H1 (cell line): ENCODE measurements around the gene GARNL3. TPM values are rescaled to one million over a fixed set of nuclear protein-coding genes. Genes with fewer than 3 reads are reported as not detected.

Experiments
- CTCF ChIA-PET: fragments of 300-600 bp; sonication (Branson Sonifier 250); formaldehyde crosslinking; loops from one replicate; lab custom pipeline; 2021; ENCODE audit not compliant: partially characterized antibody; lab: Charles Lee
- POLR2A ChIA-PET: fragments of 300-600 bp; sonication (Branson Sonifier 250); formaldehyde crosslinking; loops from one replicate; lab custom pipeline; 2021; ENCODE audit warnings: inconsistent platforms; ENCODE audit not compliant: partially characterized antibody; lab: Charles Lee
- DNase-seq, 2 experiments: peaks; one replicate each; pipeline versions ENCODE4 v3.0.0 to v3.0.0-alpha.2; 2010 to 2022; ENCODE audit warnings: low spot score in 2 of 2, low read depth in 1 of 2, mixed read lengths in 1 of 2
- FAIRE-seq: peaks from 2 replicates; lab custom pipeline; 2011; peaks lifted over from hg19 to GRCh38; lab: Jason Lieb, UNC
- H2AFZ ChIP-seq: 2 replicates; pipeline ENCODE4 v1.8.1; 2012; ENCODE audit warnings: low read length, inconsistent platforms
- H2AK5ac ChIP-seq: 2 replicates; pipeline ENCODE4 v1.6.1; 2013; ENCODE audit warnings: low read depth, low read length
- H2BK120ac ChIP-seq: replicated peaks from 2 replicates; pipeline ENCODE3; 2013; ENCODE audit warnings: low read depth, low read length, inconsistent platforms
- H2BK12ac ChIP-seq: 2 replicates; pipeline ENCODE4 v1.6.1; 2013; ENCODE audit warnings: low read depth, low read length
- H2BK15ac ChIP-seq: 2 replicates; pipeline ENCODE4 v1.6.1; 2013; ENCODE audit warnings: low read length
- H2BK20ac ChIP-seq: 2 replicates; pipeline ENCODE4 v1.6.1; 2013; ENCODE audit warnings: low read length
- H2BK5ac ChIP-seq: 2 replicates; pipeline ENCODE4 v1.6.1; 2013; ENCODE audit warnings: low read depth, low read length
- H3K14ac ChIP-seq: 2 replicates; pipeline ENCODE4 v1.6.1; 2013; ENCODE audit warnings: inconsistent platforms; ENCODE audit not compliant: insufficient read length
- H3K18ac ChIP-seq: 2 replicates; pipeline ENCODE4 v1.6.1; 2013; ENCODE audit warnings: low read length; ENCODE audit errors: extremely low read depth
- H3K23ac ChIP-seq: 2 replicates; pipeline ENCODE4 v1.6.1; 2013; ENCODE audit warnings: inconsistent platforms; ENCODE audit not compliant: insufficient read length
- H3K23me2 ChIP-seq: 2 replicates; pipeline ENCODE4 v1.6.1; 2013; ENCODE audit warnings: low read depth, low read length
- H3K27ac ChIP-seq: 2 replicates; pipeline ENCODE4 v1.6.1; 2011; ENCODE audit warnings: low read depth, low read length, inconsistent platforms
- H3K27me3 ChIP-seq, 4 experiments: replicated peaks in 1 of 4; 1 replicate in 1 of 4; 2 replicates in 3 of 4; pipeline versions ENCODE4 v1.6.1 to v1.8.1; 2011 to 2013; ENCODE audit warnings: low read length in 3 of 4, mild to moderate bottlenecking in 3 of 4, inconsistent platforms in 2 of 4, mixed read lengths in 2 of 4, moderate library complexity in 1 of 4; ENCODE audit not compliant: control insufficient read depth in 3 of 4, insufficient read depth in 3 of 4; ENCODE audit errors: extremely low read depth in 1 of 4
- H3K36me3 ChIP-seq, 4 experiments: 2 replicates each; pipeline versions ENCODE4 v1.6.1 to v1.8.1; 2011 to 2013; ENCODE audit warnings: mild to moderate bottlenecking in 4 of 4, low read length in 3 of 4, moderate library complexity in 2 of 4, control low read depth in 1 of 4, inconsistent platforms in 1 of 4; ENCODE audit not compliant: insufficient read depth in 4 of 4, control insufficient read depth in 2 of 4
- H3K4ac ChIP-seq: replicated peaks from 2 replicates; pipeline ENCODE3; 2013; ENCODE audit warnings: low read length, low read depth, mixed read lengths, inconsistent platforms; ENCODE audit not compliant: insufficient read length
- H3K4me1 ChIP-seq, 4 experiments: replicated peaks in 1 of 4; 1 replicate in 1 of 4; 2 replicates in 3 of 4; pipeline versions ENCODE4 v1.6.1 to v1.8.1; 2011 to 2013; ENCODE audit warnings: low read length in 3 of 4, inconsistent platforms in 2 of 4, mixed read lengths in 1 of 4; ENCODE audit not compliant: insufficient read depth in 4 of 4, control insufficient read depth in 3 of 4
- H3K4me2 ChIP-seq, 2 experiments: 2 replicates each; pipeline versions ENCODE4 v1.6.1 to v1.8.1; 2011 to 2013; ENCODE audit warnings: low read depth in 2 of 2, low read length in 2 of 2, control low read depth in 1 of 2, inconsistent platforms in 1 of 2, mild to moderate bottlenecking in 1 of 2; ENCODE audit not compliant: insufficient read depth in 1 of 2
- H3K4me3 ChIP-seq, 4 experiments: fragments of 200-600, 300-600 bp in 1 of 4; sonication (generic), shearing (Covaris generic), sonication (Bioruptor Twin) in 1 of 4; 2 replicates each; pipeline versions ENCODE4 v1.5.1 to v1.8.1; 2011 to 2016; ENCODE audit warnings: low read length in 4 of 4, low read depth in 3 of 4, control low read depth in 2 of 4, inconsistent platforms in 2 of 4, mild to moderate bottlenecking in 2 of 4, mixed read lengths in 1 of 4, moderate library complexity in 1 of 4; ENCODE audit not compliant: insufficient read depth in 2 of 4; ENCODE audit errors: extremely low read depth in 1 of 4
- H3K56ac ChIP-seq: replicated peaks from 2 replicates; pipeline ENCODE3; 2013; ENCODE audit warnings: low read depth, mild to moderate bottlenecking, mixed read lengths, low read length, inconsistent platforms; ENCODE audit not compliant: insufficient read length
- H3K79me1 ChIP-seq: 2 replicates; pipeline ENCODE4 v1.6.1; 2013; ENCODE audit warnings: low read depth, low read length, control low read depth
- H3K79me2 ChIP-seq, 2 experiments: 2 replicates each; pipeline versions ENCODE4 v1.6.1 to v1.8.1; 2012 to 2013; ENCODE audit warnings: low read length in 2 of 2, mild to moderate bottlenecking in 2 of 2, inconsistent platforms in 1 of 2; ENCODE audit not compliant: insufficient read depth in 2 of 2, control insufficient read depth in 1 of 2
- H3K9ac ChIP-seq, 4 experiments: replicated peaks in 1 of 4; 1 replicate in 1 of 4; 2 replicates in 3 of 4; pipeline versions ENCODE4 v1.6.1 to v1.8.1; 2011 to 2013; ENCODE audit warnings: low read depth in 3 of 4, low read length in 3 of 4, control low read depth in 2 of 4, mild to moderate bottlenecking in 2 of 4, moderate library complexity in 2 of 4, inconsistent platforms in 1 of 4; ENCODE audit errors: extremely low read depth in 1 of 4
- H3K9me3 ChIP-seq, 2 experiments: 2 replicates each; pipeline versions ENCODE4 v1.6.1 to v1.8.1; 2012 to 2013; ENCODE audit warnings: mild to moderate bottlenecking in 2 of 2, moderate library complexity in 2 of 2, control low read depth in 1 of 2, inconsistent platforms in 1 of 2, low read depth in 1 of 2, low read length in 1 of 2, mixed read lengths in 1 of 2; ENCODE audit not compliant: insufficient read depth in 2 of 2
- H4K20me1 ChIP-seq, 2 experiments: replicated peaks in 1 of 2; 2 replicates each; pipeline versions ENCODE3 to v1.8.1; 2011 to 2013; ENCODE audit warnings: inconsistent platforms in 2 of 2, low read length in 2 of 2, mild to moderate bottlenecking in 1 of 2; ENCODE audit not compliant: insufficient read depth in 2 of 2, control insufficient read depth in 1 of 2
- H4K5ac ChIP-seq: 2 replicates; pipeline ENCODE4 v1.6.1; 2013; ENCODE audit warnings: low read length, low read depth, mixed read lengths, inconsistent platforms; ENCODE audit not compliant: insufficient read length
- H4K8ac ChIP-seq: 2 replicates; pipeline ENCODE4 v1.8.0; 2013; ENCODE audit warnings: mild to moderate bottlenecking, moderate library complexity, low read length, inconsistent platforms; ENCODE audit not compliant: insufficient read depth; ENCODE audit errors: extremely low read depth
- H4K91ac ChIP-seq: replicated peaks from 2 replicates; pipeline ENCODE3; 2013; ENCODE audit warnings: low read length, mixed read lengths, inconsistent platforms; ENCODE audit not compliant: insufficient read length
- CEBPB ChIP-seq: IDR thresholded peaks from 2 replicates; pipeline ENCODE4 v1.6.1; 2012; ENCODE audit warnings: low read depth, low read length
- EZH2 ChIP-seq: fragments of 200-600 bp; sonication (generic); IDR thresholded peaks from 2 replicates; pipeline ENCODE4 v1.7.1; 2012; ENCODE audit warnings: low read depth, mild to moderate bottlenecking, moderate library complexity, low read length, inconsistent platforms; ENCODE audit not compliant: severe bottlenecking
- WGBS, 2 experiments: shearing (Covaris generic) in 1 of 2; methylation state at CpG; one replicate each; pipeline versions ENCODE4 v1.1.6 to v1.1.7; 2013 to 2015; ENCODE audit warnings: low lambda C conversion rate in 2 of 2, mixed read lengths in 2 of 2, inconsistent platforms in 1 of 2, low coverage in 1 of 2, missing lambda C conversion rate in 1 of 2; ENCODE audit not compliant: insufficient replicate concordance in 2 of 2, insufficient coverage in 1 of 2, insufficient read length in 1 of 2; ENCODE audit errors: extremely low coverage in 1 of 2, missing lambda C conversion rate in 1 of 2; 5-methylcytosine and 5-hydroxymethylcytosine counted together
- polyA plus RNA-seq, 7 experiments: library from polyadenylated mRNA; depleted of rRNA in 3 of 7; stranded (reverse) in 5 of 7; unstranded in 2 of 7; fragments of >200 nt in 5 of 7; fragments of 200-250 nt in 2 of 7; gene quantifications; 1 replicate in 5 of 7; 2 replicates in 1 of 7; 4 replicates in 1 of 7; pipeline versions ENCODE4 v1.2.1 to v1.2.3, GENCODE V29; 2011 to 2013; ENCODE audit warnings: missing spikeins in 2 of 7, mixed read lengths in 2 of 7
- total RNA-seq: library from RNA; stranded (reverse); fragmentation: NEBNext Ultra II Directional; extraction: Animal tissue kit (Norgen Biotek cat#: 25700); gene quantifications from 2 replicates; pipeline ENCODE4 v1.2.1, GENCODE V29; 2021

Gene GARNL3
- total and polyA plus RNA-seq, 2 of the 8 experiments (the other 6 are each of a cell fraction or from before 2014, with no cell fraction given), result 6.5 to 18.3 TPM

DNA sequence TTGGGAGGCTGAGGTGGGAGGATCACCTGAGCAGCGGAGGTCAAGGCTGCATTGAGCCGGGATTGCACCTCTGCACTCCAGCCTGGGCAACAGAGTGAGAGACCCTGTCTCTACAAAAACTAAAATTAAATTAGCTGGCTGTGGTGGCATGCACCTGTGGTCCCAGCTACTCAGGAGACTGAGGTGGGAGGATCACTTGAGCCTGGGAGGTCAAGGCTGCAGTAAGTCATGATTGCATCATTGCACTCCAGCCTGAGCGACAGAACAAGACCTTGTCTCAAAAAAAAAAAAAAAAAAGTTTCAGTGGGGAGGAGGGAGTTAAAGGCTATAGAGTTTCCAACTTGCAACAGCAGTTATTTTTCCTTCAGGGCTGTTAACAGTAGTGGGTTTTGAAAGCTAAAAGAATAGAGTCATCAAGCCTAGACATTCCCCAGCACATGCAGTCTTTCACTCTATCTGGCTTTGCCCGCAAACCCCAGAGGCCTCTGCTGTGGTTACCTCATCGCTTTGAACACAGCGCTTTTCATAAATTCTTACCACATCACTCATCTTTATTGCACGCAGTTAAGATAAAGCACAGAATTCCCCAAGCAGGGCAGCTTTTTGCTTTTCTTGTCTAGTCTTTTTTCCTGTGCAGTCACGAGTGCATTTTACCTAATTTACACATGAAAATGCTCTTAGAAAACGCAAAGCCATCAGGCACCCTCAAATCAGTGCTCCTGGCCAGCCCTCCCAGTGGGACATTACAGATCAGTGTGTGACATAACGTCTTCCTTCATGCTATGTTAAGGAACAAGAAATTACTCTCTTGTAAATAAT is 123.7 kb downstream of the GARNL3 start:
- TF ChIP-seq CEBPB (peak; percentile 19; the same call in 1 of the 2 replicates), EZH2 (no peak)
- Histone ChIP-seq H4K5ac (no peak overlapping the region), H3K18ac (no peak overlapping the region), H3K4ac (no peak overlapping the region), H3K36me3 (no peaks in the 10 kb centered on the region), H2BK120ac (no peak overlapping the region), H2AFZ (no peak overlapping the region), H3K4me1 (peaks cover 0 to 2% (median 0%) of the 10 kb centered on the region in 4 experiments; a peak in 1 of 7 replicates), H3K9ac (no peak overlapping the region), H2BK12ac (no peak overlapping the region), H3K23me2 (no peaks in the 10 kb centered on the region), H4K8ac (no peak overlapping the region), H3K23ac (no peak overlapping the region), H3K27me3 (no peaks in the 10 kb centered on the region; a peak in 1 of 7 replicates), H2BK20ac (no peak overlapping the region), H2BK15ac (no peak overlapping the region), H2AK5ac (no peak overlapping the region), H2BK5ac (no peak overlapping the region), H3K4me2 (no peak overlapping the region), H3K79me2 (no peaks in the 10 kb centered on the region), H3K14ac (no peak overlapping the region), H4K91ac (no peak overlapping the region), H3K56ac (no peak overlapping the region), H3K9me3 (no peaks in the 10 kb centered on the region), H3K27ac (no peak overlapping the region), H3K4me3 (no peak overlapping the region), H3K79me1 (no peaks in the 10 kb centered on the region), H4K20me1 (no peaks in the 10 kb centered on the region)
- DNase-seq (no peak), FAIRE-seq (no peak)
- WGBS, 2 experiments, result 77% methylated on average over 9 of the region's 10 CpGs; no CpG with 5 or more reads in 1 of the 2 experiments
- ChIA-PET POLR2A (interaction anchor here (0.9 to 2.0 kb wide), 3 partner anchors 11 to 28 kb away, joined by 3 to 6 read pairs (median 6); no protein-coding TSS in a partner anchor), CTCF (interaction anchor here (0.6 to 1.4 kb wide), 6 partner anchors 14 to 456 kb away, joined by 3 to 5 read pairs (median 4); no protein-coding TSS in a partner anchor)
